Mesothelial cell of epicardium (in vitro differentiated cells): ENCODE data around the gene TTPAL. TPM values are rescaled to one million over a fixed set of nuclear protein-coding genes. Genes with fewer than 3 reads are reported as not detected.

Source experiments
- DNase-seq, 2 experiments: peaks; one replicate each; pipeline ENCODE4 v3.0.0; 2021; ENCODE audit warnings: low spot score in 2 of 2; ENCODE audit not compliant: unreplicated experiment in 2 of 2
- H3K27ac Mint-ChIP-seq: 2 replicates; pipeline ENCODE4 v1.8.0; 2021; ENCODE audit warnings: mixed read lengths
- H3K27me3 Mint-ChIP-seq: 2 replicates; pipeline ENCODE4 v1.8.0; 2021; ENCODE audit warnings: low read depth, mixed read lengths
- H3K36me3 Mint-ChIP-seq: 2 replicates; pipeline ENCODE4 v1.8.0; 2021; ENCODE audit warnings: mixed read lengths
- H3K4me1 Mint-ChIP-seq: 2 replicates; pipeline ENCODE4 v1.8.0; 2021; ENCODE audit warnings: mixed read lengths
- H3K4me3 Mint-ChIP-seq: 2 replicates; pipeline ENCODE4 v1.8.0; 2021; ENCODE audit warnings: mild to moderate bottlenecking, moderate library complexity, mixed read lengths
- H3K9me3 Mint-ChIP-seq: 2 replicates; pipeline ENCODE4 v1.8.0; 2021; ENCODE audit warnings: mixed read lengths
- total RNA-seq: library from RNA; stranded (reverse); gene quantifications from 3 replicates; pipeline ENCODE4 v1.2.1, GENCODE V29; 2021
- TF ChIP-seq, protein P1 (sequence below): fragments of 200-600 bp; sonication (generic); IDR thresholded peaks from one replicate; pipeline ENCODE4 v1.5.0; 2021; ENCODE audit warnings: antibody characterized with exemption; ENCODE audit not compliant: unreplicated experiment

The TTPAL gene
- total RNA-seq, 1 donor from 2014 or later: 22.5 TPM

DNA sequence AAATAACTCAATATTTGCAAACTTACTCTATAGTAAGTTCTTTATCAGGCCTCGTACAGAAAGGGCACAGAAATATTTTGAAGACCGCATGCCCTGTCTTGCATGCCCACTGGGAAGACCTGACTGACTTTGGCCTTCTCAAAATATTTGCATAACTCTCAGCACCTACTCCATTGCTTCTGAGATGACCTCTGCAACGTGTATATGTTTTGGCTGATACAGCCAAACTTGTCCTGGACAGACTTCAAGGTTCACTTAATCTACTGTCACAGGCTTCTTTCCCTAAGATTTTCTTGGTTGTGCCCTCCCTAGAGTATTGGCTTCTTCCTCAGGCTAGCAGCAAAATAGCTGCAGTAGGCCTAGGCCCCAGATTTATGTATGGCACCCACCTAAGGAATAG is 67.7 kb downstream of the TTPAL start:
- Mint-ChIP-seq H3K36me3 (no peaks in the 10 kb centered on the region), H3K4me3 (no peak overlapping the region), H3K9me3 (no peaks in the 10 kb centered on the region), H3K27ac (peak overlapping the region; percentile 34), H3K4me1 (peaks cover 47% of the 10 kb centered on the region), H3K27me3 (no peaks in the 10 kb centered on the region)
- no peak for DNase-seq
- TF ChIP-seq, protein P1, sequence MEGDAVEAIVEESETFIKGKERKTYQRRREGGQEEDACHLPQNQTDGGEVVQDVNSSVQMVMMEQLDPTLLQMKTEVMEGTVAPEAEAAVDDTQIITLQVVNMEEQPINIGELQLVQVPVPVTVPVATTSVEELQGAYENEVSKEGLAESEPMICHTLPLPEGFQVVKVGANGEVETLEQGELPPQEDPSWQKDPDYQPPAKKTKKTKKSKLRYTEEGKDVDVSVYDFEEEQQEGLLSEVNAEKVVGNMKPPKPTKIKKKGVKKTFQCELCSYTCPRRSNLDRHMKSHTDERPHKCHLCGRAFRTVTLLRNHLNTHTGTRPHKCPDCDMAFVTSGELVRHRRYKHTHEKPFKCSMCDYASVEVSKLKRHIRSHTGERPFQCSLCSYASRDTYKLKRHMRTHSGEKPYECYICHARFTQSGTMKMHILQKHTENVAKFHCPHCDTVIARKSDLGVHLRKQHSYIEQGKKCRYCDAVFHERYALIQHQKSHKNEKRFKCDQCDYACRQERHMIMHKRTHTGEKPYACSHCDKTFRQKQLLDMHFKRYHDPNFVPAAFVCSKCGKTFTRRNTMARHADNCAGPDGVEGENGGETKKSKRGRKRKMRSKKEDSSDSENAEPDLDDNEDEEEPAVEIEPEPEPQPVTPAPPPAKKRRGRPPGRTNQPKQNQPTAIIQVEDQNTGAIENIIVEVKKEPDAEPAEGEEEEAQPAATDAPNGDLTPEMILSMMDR: no peak

Other genes starting within 250 kb of the TTPAL start
- gene GDAP1L1, start 228.6 kb upstream of the TTPAL start, total RNA-seq: 0.16 to 0.54 TPM (median 0.40 TPM) in 3 replicates
- 3.6 to 4.2 TPM (median 3.6 TPM) in 3 replicates for gene FITM2, start 164.7 kb upstream of the TTPAL start, total RNA-seq
- gene R3HDML, start 138.8 kb upstream of the TTPAL start, total RNA-seq: not detected in 3 replicates
- 0.09 to 0.20 TPM (median 0.13 TPM) in 3 replicates for gene HNF4A, start 120.2 kb upstream of the TTPAL start, total RNA-seq
- gene SERINC3, start 46.2 kb downstream of the TTPAL start, total RNA-seq: 42.0 to 45.0 TPM (median 42.9 TPM) in 3 replicates
- gene PKIG, start 106.7 kb downstream of the TTPAL start, total RNA-seq: 50.4 to 59.1 TPM (median 51.6 TPM) in 3 replicates
- 21.7 to 23.1 TPM (median 22.5 TPM) in 3 replicates for gene ADA, start 175.8 kb downstream of the TTPAL start, total RNA-seq
- not detected in 3 replicates for gene CCN5, start 239.5 kb downstream of the TTPAL start, total RNA-seq